H1 (cell line): Measurements from ENCODE around the gene FNDC3A.

Source experiments
- BRCA1 ChIP-seq: IDR thresholded peaks from 2 replicates; pipeline ENCODE4 v1.6.1; 2012; ENCODE audit warnings: low read depth, low read length, improper control_type of control experiment
- CEBPB ChIP-seq: IDR thresholded peaks from 2 replicates; pipeline ENCODE4 v1.6.1; 2012; ENCODE audit warnings: low read depth, low read length
- CHD2 ChIP-seq: IDR thresholded peaks from 2 replicates; pipeline ENCODE4 v1.6.1; 2012; ENCODE audit warnings: low read length, improper control_type of control experiment
- EZH2 ChIP-seq: fragments of 200-600 bp; sonication (generic); IDR thresholded peaks from 2 replicates; pipeline ENCODE4 v1.7.1; 2012; ENCODE audit warnings: low read depth, mild to moderate bottlenecking, moderate library complexity, low read length, inconsistent platforms; ENCODE audit not compliant: severe bottlenecking
- GABPA ChIP-seq: IDR thresholded peaks from 2 replicates; pipeline ENCODE4 v1.6.1; 2011; ENCODE audit warnings: mild to moderate bottlenecking, low read length, moderate library complexity, borderline replicate concordance; ENCODE audit not compliant: insufficient read depth
- HDAC6 ChIP-seq: IDR thresholded peaks from one replicate; pipeline ENCODE4 v1.7.1; 2012; ENCODE audit warnings: low read depth, mild to moderate bottlenecking, inconsistent platforms, low read length, moderate library complexity
- NRF1 ChIP-seq: IDR thresholded peaks from 2 replicates; pipeline ENCODE4 v1.6.1; 2011; ENCODE audit warnings: mild to moderate bottlenecking, low read depth, low read length, improper control_type of control experiment
- PHF8 ChIP-seq: fragments of 200-600 bp; sonication (generic); conservative IDR thresholded peaks from 2 replicates; pipeline ENCODE4 v1.7.1; 2012; ENCODE audit warnings: low read depth, mild to moderate bottlenecking, inconsistent platforms, low read length, moderate library complexity
- POLR2A ChIP-seq, 2 experiments: IDR thresholded peaks; 1 replicate in 1 of 2; 2 replicates in 1 of 2; pipeline ENCODE4 v1.6.1; 2011; ENCODE audit warnings: low read depth in 2 of 2, low read length in 2 of 2, mild to moderate bottlenecking in 2 of 2; ENCODE audit errors: control extremely low read depth in 1 of 2
- POLR2AphosphoS5 ChIP-seq: IDR thresholded peaks from 2 replicates; pipeline ENCODE4 v1.6.1; 2011; ENCODE audit warnings: low read depth, low read length
- RNF2 ChIP-seq: fragments of 200-900, 300-1000 bp; sonication (generic); IDR thresholded peaks from 2 replicates; pipeline ENCODE4 v1.7.1; 2016; ENCODE audit warnings: borderline replicate concordance, low read depth, mild to moderate bottlenecking, antibody characterized with exemption, low read length; ENCODE audit not compliant: poor library complexity, severe bottlenecking; ENCODE audit errors: missing control alignments
- TCF12 ChIP-seq: IDR thresholded peaks from 2 replicates; pipeline ENCODE4 v1.6.1; 2011; ENCODE audit warnings: low read depth, mild to moderate bottlenecking, low read length
- TEAD4 ChIP-seq: IDR thresholded peaks from 2 replicates; pipeline ENCODE4 v1.6.1; 2012; ENCODE audit warnings: low read depth, low read length, inconsistent platforms, mixed read lengths
- TF ChIP-seq, protein P1 (sequence below), 3 experiments: IDR thresholded peaks; 1 replicate in 2 of 3; 2 replicates in 1 of 3; pipeline versions ENCODE4 v1.5.1 to v1.6.1; 2011; ENCODE audit warnings: low read length in 3 of 3, mild to moderate bottlenecking in 3 of 3, inconsistent platforms in 2 of 3, low read depth in 1 of 3, moderate library complexity in 1 of 3; ENCODE audit not compliant: insufficient read depth in 1 of 3; ENCODE audit errors: control extremely low read depth in 1 of 3

DNA sequence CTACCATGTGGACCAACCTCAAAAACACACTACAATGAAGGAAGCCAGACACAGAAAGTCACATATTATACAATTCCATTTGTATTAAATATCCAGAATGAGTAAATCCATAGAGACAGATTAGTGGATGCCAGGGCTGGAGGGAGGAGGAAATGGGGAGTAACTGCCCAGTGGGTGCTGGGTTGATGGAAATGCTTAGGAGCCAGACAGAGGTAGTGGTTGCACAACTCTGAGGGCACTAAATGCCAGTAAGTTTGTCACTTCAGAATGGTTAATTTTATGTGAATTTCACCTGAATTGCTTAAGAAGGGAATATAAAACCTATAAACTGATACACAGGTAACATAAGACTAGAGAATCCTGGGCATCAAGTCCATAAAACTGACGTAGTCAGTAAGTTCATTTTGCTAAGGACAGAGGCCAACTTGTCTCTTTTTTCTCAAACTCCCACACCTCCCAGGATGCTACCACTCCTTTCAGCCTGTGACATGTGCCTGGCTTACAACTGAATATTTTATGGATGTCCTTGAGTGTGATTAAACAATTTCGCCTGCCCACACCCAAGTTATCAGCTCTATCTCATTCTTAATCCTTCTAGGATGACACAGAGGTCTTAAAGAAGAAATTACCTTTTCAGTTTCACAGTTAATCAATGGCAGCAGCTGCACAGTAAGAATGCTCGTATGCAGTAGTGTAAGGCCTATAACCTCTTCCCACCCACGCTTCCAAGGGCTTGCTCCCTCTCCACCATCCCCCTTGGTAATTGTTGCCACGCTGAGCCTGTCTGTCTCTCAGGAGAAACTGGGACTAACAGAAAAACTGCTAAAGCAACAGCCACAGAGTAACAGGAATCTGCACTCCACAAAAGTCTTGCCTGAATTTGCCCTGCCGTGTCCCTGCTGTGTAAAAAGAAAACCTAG is 238.5 kb downstream of the FNDC3A start:
- TF ChIP-seq PHF8 (no peak), CHD2 (no peak), TEAD4 (no peak), HDAC6 (no peak), GABPA (no peak), CEBPB (no peak), RNF2 (no peak), POLR2A (IDR thresholded peaks at IDR 0.05; ENCODE audit: control extremely low read depth in 1 of 2, low read depth in 2 of 2, low read length in 2 of 2) (no peak), POLR2AphosphoS5 (no peak), EZH2 (no peak), TCF12 (no peak), BRCA1 (no peak), NRF1 (no peak)
- TF ChIP-seq, protein P1, sequence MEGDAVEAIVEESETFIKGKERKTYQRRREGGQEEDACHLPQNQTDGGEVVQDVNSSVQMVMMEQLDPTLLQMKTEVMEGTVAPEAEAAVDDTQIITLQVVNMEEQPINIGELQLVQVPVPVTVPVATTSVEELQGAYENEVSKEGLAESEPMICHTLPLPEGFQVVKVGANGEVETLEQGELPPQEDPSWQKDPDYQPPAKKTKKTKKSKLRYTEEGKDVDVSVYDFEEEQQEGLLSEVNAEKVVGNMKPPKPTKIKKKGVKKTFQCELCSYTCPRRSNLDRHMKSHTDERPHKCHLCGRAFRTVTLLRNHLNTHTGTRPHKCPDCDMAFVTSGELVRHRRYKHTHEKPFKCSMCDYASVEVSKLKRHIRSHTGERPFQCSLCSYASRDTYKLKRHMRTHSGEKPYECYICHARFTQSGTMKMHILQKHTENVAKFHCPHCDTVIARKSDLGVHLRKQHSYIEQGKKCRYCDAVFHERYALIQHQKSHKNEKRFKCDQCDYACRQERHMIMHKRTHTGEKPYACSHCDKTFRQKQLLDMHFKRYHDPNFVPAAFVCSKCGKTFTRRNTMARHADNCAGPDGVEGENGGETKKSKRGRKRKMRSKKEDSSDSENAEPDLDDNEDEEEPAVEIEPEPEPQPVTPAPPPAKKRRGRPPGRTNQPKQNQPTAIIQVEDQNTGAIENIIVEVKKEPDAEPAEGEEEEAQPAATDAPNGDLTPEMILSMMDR (IDR thresholded peaks at IDR 0.05; ENCODE audit: control extremely low read depth in 1 of 3, insufficient read depth in 1 of 3, low read depth in 1 of 3, low read length in 3 of 3), result no peak
